BE2C (cell line): ENCODE results near the gene TMEM186.
"Not testable (repeated sequence)": the region's sequence is repeated elsewhere in the genome, so short reads cannot be mapped to it uniquely, and the experiment has no call there.

Source experiments
- DNase-seq: peaks from one replicate; pipeline ENCODE4 v3.0.0-alpha.2; 2020
- H3K27me3 ChIP-seq: fragments of 250-450 bp; sonication (Bioruptor Pico); 2 replicates; pipeline ENCODE4 v1.5.1; 2020; ENCODE audit warnings: mild to moderate bottlenecking
- H3K36me3 ChIP-seq: fragments of 250-450 bp; sonication (Bioruptor Pico); 2 replicates; pipeline ENCODE4 v1.5.1; 2020; ENCODE audit warnings: mild to moderate bottlenecking
- H3K4me1 ChIP-seq: fragments of 250-450 bp; sonication (Bioruptor Pico); 2 replicates; pipeline ENCODE4 v1.5.1; 2020
- H3K4me3 ChIP-seq: 2 replicates; pipeline ENCODE4 v1.5.1; 2011; ENCODE audit warnings: low read depth, low read length
- H3K9me3 ChIP-seq: fragments of 250-450 bp; sonication (Bioruptor Pico); 2 replicates; pipeline ENCODE4 v1.5.1; 2020
- TF ChIP-seq, protein P1 (sequence below): IDR thresholded peaks from 2 replicates; pipeline ENCODE4 v1.5.1; 2012; ENCODE audit warnings: mild to moderate bottlenecking, low read depth, low read length

The TMEM186 gene

DNA sequence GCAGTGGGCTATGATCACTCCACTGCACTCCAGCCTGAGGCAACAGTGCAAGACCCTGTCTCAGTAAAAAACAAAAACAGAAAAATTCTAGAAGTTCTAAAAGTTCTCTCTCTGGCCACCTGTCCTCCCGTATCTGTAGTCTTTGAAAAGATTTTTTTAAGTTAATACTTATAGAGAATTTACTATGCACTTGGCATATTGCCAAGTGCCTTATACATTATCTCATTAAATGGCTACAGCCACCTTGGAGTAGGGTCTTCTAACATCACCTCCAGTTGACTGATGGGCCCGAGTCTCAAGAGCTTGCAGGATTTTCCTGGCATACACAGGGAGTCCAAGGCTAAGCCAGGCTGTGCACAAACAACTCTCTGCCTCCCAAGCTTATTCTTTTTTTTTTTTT is 44.7 kb downstream of the TMEM186 start:
- no peak for DNase-seq
- no peaks in the 10 kb centered on the region; the same call in 1 of the 2 replicates for H3K36me3 ChIP-seq
- no peaks in the 10 kb centered on the region for H3K9me3 ChIP-seq
- no peaks in the 10 kb centered on the region for H3K27me3 ChIP-seq
- H3K4me3 ChIP-seq, result no peak overlapping the region
- no peaks in the 10 kb centered on the region for H3K4me1 ChIP-seq
- TF ChIP-seq, protein P1, sequence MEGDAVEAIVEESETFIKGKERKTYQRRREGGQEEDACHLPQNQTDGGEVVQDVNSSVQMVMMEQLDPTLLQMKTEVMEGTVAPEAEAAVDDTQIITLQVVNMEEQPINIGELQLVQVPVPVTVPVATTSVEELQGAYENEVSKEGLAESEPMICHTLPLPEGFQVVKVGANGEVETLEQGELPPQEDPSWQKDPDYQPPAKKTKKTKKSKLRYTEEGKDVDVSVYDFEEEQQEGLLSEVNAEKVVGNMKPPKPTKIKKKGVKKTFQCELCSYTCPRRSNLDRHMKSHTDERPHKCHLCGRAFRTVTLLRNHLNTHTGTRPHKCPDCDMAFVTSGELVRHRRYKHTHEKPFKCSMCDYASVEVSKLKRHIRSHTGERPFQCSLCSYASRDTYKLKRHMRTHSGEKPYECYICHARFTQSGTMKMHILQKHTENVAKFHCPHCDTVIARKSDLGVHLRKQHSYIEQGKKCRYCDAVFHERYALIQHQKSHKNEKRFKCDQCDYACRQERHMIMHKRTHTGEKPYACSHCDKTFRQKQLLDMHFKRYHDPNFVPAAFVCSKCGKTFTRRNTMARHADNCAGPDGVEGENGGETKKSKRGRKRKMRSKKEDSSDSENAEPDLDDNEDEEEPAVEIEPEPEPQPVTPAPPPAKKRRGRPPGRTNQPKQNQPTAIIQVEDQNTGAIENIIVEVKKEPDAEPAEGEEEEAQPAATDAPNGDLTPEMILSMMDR, result no peak

DNA sequence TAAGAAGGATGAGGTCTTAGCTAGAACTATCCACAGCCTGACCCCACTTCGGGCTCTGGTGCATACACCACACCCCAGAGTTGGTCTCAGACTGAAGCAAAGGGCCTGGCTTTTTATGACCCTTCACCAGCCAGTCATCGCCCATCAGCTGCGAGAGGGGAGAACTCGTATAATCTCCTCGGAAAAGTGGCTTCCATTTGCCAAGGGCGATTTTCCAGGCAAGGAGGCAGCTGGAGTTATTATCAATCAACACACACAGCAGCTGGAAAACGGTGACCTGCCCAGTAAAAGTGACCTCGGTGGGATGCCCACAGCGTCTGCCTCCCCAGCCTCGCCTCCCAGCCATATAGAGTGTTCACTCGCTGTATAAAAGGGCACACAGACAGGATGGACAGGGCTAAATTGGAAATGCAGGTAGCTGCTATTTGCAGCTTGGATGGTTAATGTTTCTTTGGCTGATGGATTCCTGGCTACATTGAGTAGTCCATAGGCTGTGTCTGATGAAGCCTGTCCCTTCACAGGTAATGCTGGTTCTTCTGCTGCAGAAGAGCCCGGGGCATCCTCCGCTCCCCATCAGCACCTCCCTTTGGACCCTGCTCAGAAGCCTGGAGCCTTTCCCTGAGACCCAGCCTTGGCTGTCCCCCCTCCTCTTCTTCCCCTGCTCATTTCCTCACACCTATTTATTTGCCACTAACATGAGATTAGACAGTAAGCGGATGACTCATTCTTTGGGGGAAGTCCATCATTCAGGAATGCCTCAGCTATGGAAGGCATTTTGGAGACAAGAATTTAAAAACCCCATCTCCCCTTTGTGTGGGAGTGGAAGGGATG is 45.7 kb downstream of the TMEM186 start:
- H3K36me3 ChIP-seq, result no peaks in the 10 kb centered on the region; the same call in 1 of the 2 replicates
- H3K4me3 ChIP-seq, result no peak overlapping the region
- no peaks in the 10 kb centered on the region for H3K4me1 ChIP-seq
- TF ChIP-seq, protein P1, result no peak
- no peaks in the 10 kb centered on the region for H3K27me3 ChIP-seq
- DNase-seq, result no peak
- no peaks in the 10 kb centered on the region for H3K9me3 ChIP-seq

DNA sequence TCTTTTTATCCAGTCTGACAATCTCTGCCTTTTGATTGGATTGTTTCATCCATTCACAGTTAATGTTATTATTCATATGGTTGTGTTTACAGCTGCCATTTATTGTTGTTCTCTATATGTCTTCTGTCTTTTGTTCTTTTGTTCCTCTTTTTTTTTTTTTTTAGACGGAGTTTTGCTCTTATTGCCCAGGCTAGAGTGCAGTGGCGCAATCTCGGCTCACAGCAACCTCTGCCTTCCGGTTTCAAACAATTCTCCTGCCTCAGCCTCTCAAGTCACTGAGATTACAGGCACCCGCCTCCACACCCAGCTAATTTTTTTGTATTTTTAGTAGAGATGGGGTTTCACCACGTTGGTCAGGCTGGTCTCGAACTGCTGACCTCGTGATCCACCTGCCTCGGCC is 48.5 kb downstream of the TMEM186 start:
- not testable (repeated sequence) for DNase-seq, H3K27me3 ChIP-seq, H3K36me3 ChIP-seq, H3K4me1 ChIP-seq, H3K4me3 ChIP-seq, H3K9me3 ChIP-seq
